NCI-H446 treated with DMSO at 0.1 percent for 48 hours (cell line): ENCODE measurements around the gene SIRT1.
"Not testable (repeated sequence)": the region's sequence is repeated elsewhere in the genome, so short reads cannot be mapped to it uniquely, and the experiment has no call there.

Experiments used
- DNase-seq: peaks from one replicate; lab custom pipeline; 2025; lab: John Stamatoyannopoulos, UW

The SIRT1 gene

DNA sequence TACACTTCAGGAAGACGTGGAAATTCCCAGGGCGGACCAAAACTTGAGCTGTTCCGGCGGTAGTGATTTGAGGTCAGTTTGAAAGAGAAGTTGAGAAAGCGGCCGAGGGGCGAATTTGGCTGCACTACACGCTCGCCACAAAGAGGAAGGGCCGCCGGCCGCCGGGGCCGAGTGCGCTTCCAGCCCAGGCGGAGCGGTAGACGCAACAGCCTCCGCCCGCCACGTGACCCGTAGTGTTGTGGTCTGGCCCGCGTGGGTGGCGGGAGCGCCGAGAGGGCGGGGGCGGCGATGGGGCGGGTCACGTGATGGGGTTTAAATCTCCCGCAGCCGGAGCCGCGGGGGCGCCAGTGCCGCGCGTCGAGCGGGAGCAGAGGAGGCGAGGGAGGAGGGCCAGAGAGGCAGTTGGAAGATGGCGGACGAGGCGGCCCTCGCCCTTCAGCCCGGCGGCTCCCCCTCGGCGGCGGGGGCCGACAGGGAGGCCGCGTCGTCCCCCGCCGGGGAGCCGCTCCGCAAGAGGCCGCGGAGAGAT, at the start of gene SIRT1:
TSS of gene SIRT1 (plus strand) at position 344 of the 529 bp plus-strand sequence. CDS start at position 410, 66 bp downstream.
- DNase-seq = peak; percentile 70

DNA sequence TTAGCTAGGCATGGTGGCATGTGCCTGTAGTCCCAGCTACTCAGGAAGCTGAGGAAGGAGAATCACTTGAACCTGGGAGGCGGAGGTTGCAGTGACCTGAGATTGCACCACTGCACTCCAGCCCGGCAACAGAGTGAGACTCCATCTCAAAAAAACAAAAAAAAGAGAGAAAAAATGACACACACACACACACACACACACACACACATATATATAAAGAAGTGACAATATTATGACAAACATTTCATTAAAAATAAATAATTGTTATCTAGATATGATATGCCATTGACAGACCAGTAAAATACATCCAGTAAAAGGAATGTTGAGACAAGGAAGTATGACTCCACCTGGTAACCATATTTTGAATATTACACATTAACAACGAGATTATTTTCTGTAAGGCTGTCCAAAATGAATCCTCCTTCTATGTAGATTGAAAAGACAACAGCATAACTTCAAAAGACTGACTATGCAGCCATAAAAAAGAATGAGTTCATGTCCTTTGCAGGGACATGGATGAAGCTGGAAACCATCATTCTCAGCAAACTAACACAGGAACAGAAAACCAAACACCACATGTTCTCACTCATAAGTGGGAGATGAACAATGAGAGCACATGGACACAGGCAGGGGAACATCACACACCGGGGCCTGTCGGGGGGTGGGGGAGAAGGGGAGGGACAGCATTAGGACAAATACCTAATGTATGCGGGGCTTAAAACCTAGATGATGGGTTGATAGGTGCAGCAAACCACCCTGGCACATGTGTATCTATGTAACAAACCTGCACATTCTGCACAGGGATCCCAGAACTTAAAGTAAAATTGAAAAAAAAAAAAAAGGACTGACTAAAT, 48.7 kb upstream of the SIRT1 start:
- DNase-seq = not testable (repeated sequence)

DNA sequence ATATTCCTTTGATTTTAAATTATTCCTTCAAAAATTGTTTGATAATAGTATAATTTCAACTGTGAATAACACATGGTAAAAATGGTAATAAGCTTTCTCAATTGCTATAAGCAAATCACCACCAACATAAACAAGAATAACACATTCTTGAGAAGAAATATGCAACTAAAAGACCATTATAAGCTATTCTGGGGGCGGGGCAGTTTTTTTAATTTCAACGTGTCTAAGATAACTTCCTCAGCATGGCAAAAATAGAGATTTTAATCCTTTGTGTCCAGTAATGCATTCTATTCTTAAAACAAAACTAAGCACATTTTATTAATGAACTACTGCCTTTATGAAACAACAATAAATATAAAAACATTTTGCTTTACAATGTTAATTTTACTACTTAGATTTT, 48.0 kb upstream of the SIRT1 start:
- DNase-seq = no peak

- DNase-seq = no peak
These were observed 47.5 kb upstream of the SIRT1 start for GRCh38 chr10:67836972-67837371.

GRCh38 chr10:67837541-67838314, 46.7 kb upstream of the SIRT1 start, which contains the start of gene DNAJC12:
DNAJC12 (minus strand) TSS chr10:67838188; CDS start chr10:67838011, 177 bp downstream.
- peak; percentile 67 for DNase-seq

DNA sequence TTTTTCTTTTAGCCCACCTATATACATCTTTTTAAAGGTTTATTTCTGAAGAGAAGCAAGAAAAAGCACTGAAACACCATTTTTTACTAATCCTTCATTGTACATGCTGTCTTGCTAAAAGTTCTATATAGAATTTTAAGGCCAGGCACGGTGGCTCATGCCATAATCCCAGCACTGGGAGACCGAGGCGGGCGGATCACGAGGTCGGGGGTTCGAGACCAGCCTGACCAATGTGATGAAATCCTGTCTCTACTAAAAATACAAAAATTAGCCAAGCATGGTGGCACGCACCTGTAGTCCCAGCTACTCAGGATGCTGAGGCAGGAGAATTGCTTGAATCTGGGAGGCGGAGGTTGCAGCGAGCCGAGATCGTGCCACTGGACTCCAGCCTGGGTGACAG, 44.9 kb upstream of the SIRT1 start:
- DNase-seq = not testable (repeated sequence)

GRCh38 chr10:67839951-67840350, 44.5 kb upstream of the SIRT1 start:
- DNase-seq = no peak

GRCh38 chr10:67841737-67842136, 42.7 kb upstream of the SIRT1 start:
- no peak for DNase-seq

GRCh38 chr10:67843284-67843683, 41.2 kb upstream of the SIRT1 start:
- DNase-seq = no peak

DNA sequence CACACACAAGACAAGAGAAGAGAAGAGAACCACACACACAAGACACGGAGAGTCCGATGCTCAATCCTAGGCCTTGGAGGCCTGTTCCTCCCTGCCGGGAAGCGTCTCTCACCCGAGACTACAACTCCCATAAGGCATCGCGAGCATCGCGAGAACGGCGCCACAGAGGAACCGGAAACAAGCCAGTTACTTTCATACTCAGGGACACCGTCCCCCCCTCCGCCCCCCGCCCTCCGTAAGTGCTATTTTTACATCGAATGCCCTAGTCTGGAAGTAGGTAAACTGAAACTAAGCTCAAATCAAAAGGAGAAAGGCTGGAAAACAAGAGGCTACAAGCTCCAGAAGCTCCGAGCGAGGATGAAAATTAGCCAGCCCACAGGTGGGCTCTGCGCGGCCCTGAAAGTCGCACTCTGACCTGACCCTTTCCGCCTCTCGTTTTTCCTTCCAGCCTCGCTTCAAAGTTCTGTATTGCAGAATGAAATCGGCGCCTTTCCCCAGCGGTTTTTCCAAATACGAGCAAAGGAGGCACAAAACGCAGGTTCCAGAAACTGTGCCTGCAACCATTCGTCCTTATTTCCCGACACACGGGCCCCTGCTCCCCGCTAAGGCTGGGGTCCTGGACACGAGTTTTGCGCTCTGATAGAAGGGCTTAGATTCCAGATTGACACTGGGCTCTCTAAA, 35.0 kb upstream of the SIRT1 start:
- peak; percentile 70 for DNase-seq

DNA sequence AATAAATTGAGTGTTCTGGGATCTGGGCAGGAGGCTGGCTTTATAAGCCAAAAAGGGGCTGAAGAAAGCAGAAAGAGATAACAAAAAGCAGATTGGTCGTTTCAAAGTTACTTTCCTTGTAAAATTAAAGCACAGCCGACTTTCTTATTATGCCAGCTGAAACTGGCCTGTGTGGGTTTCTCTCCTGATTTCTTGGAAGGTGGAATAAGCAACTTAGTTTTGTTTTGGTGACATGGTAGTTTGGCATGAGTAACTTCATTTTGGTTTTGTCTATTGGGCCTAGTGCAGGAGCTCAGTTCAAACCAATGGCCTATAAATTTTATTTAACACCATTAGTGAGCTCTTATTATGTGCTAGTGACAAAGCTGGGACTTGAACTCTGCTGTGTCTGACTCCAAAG, 33.3 kb upstream of the SIRT1 start:
- no peak for DNase-seq

- DNase-seq = no peak
These were observed 31.7 kb upstream of the SIRT1 start for GRCh38 chr10:67852761-67853160.

DNA sequence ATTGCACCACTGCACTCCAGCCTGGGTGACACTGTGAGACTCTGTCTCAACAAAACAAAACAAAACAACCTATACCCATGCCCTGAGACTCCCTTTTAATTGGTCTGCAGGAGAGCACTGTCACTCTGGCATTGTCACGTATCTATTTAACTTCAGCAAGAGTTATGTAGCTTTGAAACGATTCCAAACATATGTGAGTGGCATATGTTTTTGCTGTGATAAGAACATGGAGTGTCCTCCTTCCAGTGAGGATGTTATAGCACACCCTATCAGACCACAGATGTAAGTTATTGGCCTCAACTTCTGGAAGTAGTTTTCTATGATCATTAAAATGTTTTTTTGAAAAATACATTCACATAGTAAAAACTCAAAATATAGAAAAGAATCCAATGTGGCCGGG, 30.9 kb upstream of the SIRT1 start:
- no peak for DNase-seq

DNA sequence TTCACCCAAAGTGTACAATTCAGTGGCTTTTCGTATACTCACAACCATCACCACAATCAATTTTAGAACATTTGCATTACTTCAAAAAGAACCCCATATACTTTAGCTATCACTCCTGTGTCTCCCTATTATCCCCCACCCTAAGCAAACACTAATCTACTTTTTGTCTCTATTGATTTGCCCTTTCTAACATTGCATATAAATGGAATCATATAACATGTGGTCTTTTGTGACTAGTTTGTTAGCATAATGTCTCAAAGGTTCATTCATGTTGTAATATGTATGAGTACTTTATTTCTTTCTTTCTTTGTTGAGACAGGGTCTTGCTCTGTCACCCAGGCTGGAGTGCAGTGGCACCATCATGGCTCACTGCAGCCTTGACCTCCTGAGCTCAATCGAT, 25.5 kb upstream of the SIRT1 start:
- no peak for DNase-seq

- no peak for DNase-seq
These were observed 22.6 kb upstream of the SIRT1 start for GRCh38 chr10:67861750-67862432.

DNA sequence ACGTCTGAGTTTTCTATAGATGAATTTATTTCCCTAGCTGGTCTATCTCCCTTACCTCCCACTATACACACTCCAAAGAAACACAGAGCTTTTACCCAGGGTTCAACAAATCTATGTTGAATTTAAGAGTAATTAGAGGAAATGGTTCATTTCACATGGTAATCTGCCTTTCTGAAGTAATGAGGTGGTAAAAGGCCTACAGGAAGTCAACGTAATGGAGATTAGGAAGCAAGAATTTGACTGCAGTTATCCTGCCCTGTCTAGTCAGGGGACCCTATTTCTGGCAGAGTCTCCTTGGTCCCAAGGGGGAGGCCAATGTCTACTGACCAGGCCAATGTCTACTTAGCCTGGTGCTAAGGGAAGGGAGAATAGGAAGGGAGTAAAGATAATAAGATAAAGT, 21.4 kb upstream of the SIRT1 start:
- no peak for DNase-seq

GRCh38 chr10:67864607-67865371, 19.7 kb upstream of the SIRT1 start:
- no peak for DNase-seq

DNA sequence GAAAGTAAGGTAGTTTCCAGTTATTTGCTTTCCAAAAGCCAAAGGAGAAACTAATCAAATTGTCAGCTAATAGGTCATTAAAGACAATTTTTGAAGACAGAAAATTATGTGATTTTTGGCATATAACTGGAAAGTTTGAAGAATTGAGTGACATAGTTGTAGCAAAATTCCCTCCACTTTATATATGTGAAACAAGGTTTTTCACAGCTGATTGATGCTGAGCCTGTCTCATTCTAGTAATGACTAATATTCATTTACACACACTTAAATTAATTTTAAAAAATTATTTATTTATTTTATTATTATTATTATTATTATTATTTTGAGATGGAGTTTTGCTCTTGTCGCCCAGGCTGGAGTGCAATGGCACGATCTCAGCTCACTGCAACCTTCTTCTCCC, 16.3 kb upstream of the SIRT1 start:
- no peak for DNase-seq

- no peak for DNase-seq
These were observed 14.5 kb upstream of the SIRT1 start for GRCh38 chr10:67869996-67870395.

GRCh38 chr10:67875340-67876238, 8.9 kb upstream of the SIRT1 start:
- DNase-seq = no peak
